Heart left ventricle (tissue), 16 donors: ENCODE data around the gene ARSI. TPM values are rescaled to one million over a fixed set of nuclear protein-coding genes. Genes with fewer than 3 reads are reported as not detected.
"Not testable (repeated sequence)": the region's sequence is repeated elsewhere in the genome, so short reads cannot be mapped to it uniquely, and the experiment has no call there.

ENCODE experiments used
- ATAC-seq, 4 donors: fragments of 200-7000 bp; cut with Tn5 transposase; one replicate each; pipeline ENCODE4 v1.9.1; 2020 to 2022; ENCODE audit warnings: moderate library complexity in 4 of 4, mild to moderate bottlenecking in 3 of 4, moderate number of reproducible peaks in 1 of 4
- DNase-seq, 5 donors: peaks; one replicate each; pipeline ENCODE4 v3.0.0-alpha.2; 2020
- H3K27ac ChIP-seq, 12 donors: fragments of 200-600 bp; sonication (generic) in 4 of 12; one replicate each; pipeline versions ENCODE4 v1.5.0 to v1.8.0; 2016 to 2022; ENCODE audit warnings: mild to moderate bottlenecking in 2 of 12
- H3K27me3 ChIP-seq, 9 donors: fragments of 200-600 bp; sonication (generic) in 2 of 9; one replicate each; pipeline versions ENCODE4 v1.5.1 to v1.8.0; 2016 to 2022; ENCODE audit warnings: mild to moderate bottlenecking in 3 of 9
- H3K36me3 ChIP-seq, 9 donors: fragments of 200-600 bp; sonication (generic) in 2 of 9; one replicate each; pipeline versions ENCODE4 v1.5.0 to v1.8.0; 2018 to 2022; ENCODE audit warnings: mild to moderate bottlenecking in 2 of 9
- H3K4me1 ChIP-seq, 12 donors: fragments of 200-600 bp; sonication (generic) in 4 of 12; one replicate each; pipeline versions ENCODE4 v1.5.0 to v1.8.0; 2016 to 2022; ENCODE audit warnings: mild to moderate bottlenecking in 3 of 12
- H3K4me3 ChIP-seq, 12 donors: fragments of 200-600 bp; sonication (generic) in 4 of 12; one replicate each; pipeline versions ENCODE4 v1.5.0 to v1.8.0; 2017 to 2022; ENCODE audit warnings: mild to moderate bottlenecking in 9 of 12, moderate library complexity in 4 of 12
- H3K9me3 ChIP-seq, 12 donors: fragments of 200-600 bp; sonication (generic) in 4 of 12; one replicate each; pipeline versions ENCODE4 v1.5.0 to v1.8.0; 2016 to 2022; ENCODE audit warnings: mild to moderate bottlenecking in 1 of 12
- POLR2A ChIP-seq, 2 donors: fragments of 450-650 bp; IDR thresholded peaks; one replicate each; pipeline ENCODE4 v1.6.1; 2017; ENCODE audit warnings: antibody characterized with exemption in 2 of 2, mild to moderate bottlenecking in 2 of 2, moderate library complexity in 2 of 2
- WGBS, 4 donors: extraction: QIAGEN DNeasy Blood & Tissue Kit in 2 of 4; methylation state at CpG; one replicate each; pipeline versions ENCODE4 v1.1.5 to v1.1.7; 2013 to 2018; 5-methylcytosine and 5-hydroxymethylcytosine counted together
- intact Hi-C, 10 donors: fragments of 100-400 bp; cut with DNase I; formaldehyde crosslinking; loops; one replicate each; pipeline versions ENCODE4 v1.11.1 to v1.14.2; 2022
- polyA plus RNA-seq, 2 donors: library from polyadenylated mRNA; stranded (reverse); fragments of 200-250 nt; gene quantifications; one replicate each; pipeline ENCODE4 v1.2.3, GENCODE V29; 2013
- total RNA-seq, 9 donors: library from RNA; depleted of rRNA in 2 of 9; stranded (reverse); fragments of >200 nt in 2 of 9; fragmentation: NEBNext Ultra II Directional in 3 of 9; extraction: Animal tissue kit (Norgen Biotek cat#: 25700) in 3 of 9; gene quantifications; one replicate each; pipeline versions ENCODE4 v1.1.0 to v1.2.4, GENCODE V29; 2016 to 2023
- TF ChIP-seq, protein P1 (sequence below), 12 donors: fragments of 200-600 bp; sonication (generic) in 4 of 12; IDR thresholded peaks; one replicate each; pipeline versions ENCODE4 v1.5.0 to v1.8.0; 2018 to 2022; ENCODE audit warnings: antibody characterized with exemption in 12 of 12, mild to moderate bottlenecking in 5 of 12
- donor health status: ischemic (EF 13 %, LVEDD 7.1; RV severe dilation, severe dysfunction).
- donor health status: healthy with polysubstance abuse.
- donor health status: DM: no; HTN: yes; CAD: no.
- donor health status: DM: no; HTN: no; CAD: no.
- donor health status: ischemic (EF 25% LVEDD 6.9; RV normal size, moderate dysfunction).
- donor health status: ischemic (EF 25% LVEDD 5.7; RV mildly dilated, moderate dysfunction).
- donor health status: healthy.
- donor health status: DM: yes; HTN: yes; CAD: no.
- donor health status: ischemic (EF 35%, LVEDD 5.7; RV mildly dilated, moderate dysfunction).
- donor health status: nonischemic (EF 11% LVEDD 7.7; RV severe dilation, severe dysfunction).
- donor health status: DM: yes; HTN: yes; CAD: no.
- donor health status: PGD.
- donor health status: ischemic (EF 29% LVEDD 5.4; RV normal size, mild dysfunction).
- donor health status: nonischemic (EF 23%, LVEDD 6.1; RV moderate dilation, normal function).

ARSI gene
- total and polyA plus RNA-seq, 11 donors: 0.12 to 0.95 (median 0.42) TPM; not detected in 3

GRCh38 chr5:150248946-150249345 is 53.8 kb downstream of the ARSI start:
- WGBS, 4 donors: 85 to 93% (median 90%) methylated on average over 3 of the region's 3 CpGs
- Histone ChIP-seq H3K9me3 (no peaks in the 10 kb centered on the region), H3K4me3 (no peak overlapping the region), H3K27ac (no peak overlapping the region), H3K27me3 (no peaks in the 10 kb centered on the region), H3K36me3 (no peaks in the 10 kb centered on the region), H3K4me1 (peaks cover 0 to 29% (median 7%) of the 10 kb centered on the region in 12 donors)
- TF ChIP-seq, protein P1, sequence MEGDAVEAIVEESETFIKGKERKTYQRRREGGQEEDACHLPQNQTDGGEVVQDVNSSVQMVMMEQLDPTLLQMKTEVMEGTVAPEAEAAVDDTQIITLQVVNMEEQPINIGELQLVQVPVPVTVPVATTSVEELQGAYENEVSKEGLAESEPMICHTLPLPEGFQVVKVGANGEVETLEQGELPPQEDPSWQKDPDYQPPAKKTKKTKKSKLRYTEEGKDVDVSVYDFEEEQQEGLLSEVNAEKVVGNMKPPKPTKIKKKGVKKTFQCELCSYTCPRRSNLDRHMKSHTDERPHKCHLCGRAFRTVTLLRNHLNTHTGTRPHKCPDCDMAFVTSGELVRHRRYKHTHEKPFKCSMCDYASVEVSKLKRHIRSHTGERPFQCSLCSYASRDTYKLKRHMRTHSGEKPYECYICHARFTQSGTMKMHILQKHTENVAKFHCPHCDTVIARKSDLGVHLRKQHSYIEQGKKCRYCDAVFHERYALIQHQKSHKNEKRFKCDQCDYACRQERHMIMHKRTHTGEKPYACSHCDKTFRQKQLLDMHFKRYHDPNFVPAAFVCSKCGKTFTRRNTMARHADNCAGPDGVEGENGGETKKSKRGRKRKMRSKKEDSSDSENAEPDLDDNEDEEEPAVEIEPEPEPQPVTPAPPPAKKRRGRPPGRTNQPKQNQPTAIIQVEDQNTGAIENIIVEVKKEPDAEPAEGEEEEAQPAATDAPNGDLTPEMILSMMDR (IDR thresholded peaks at IDR 0.05): no peak
- no peak for TF ChIP-seq POLR2A (IDR thresholded peaks at IDR 0.05)
- intact Hi-C loops: loop anchor here in 1 of 10 donors (10.0 kb wide), 1 partner anchor 106 kb away; the partner anchor contains the start of gene TCOF1
- ATAC-seq (no peak), DNase-seq (peak in 1 of 5 donors; percentile 26)

DNA sequence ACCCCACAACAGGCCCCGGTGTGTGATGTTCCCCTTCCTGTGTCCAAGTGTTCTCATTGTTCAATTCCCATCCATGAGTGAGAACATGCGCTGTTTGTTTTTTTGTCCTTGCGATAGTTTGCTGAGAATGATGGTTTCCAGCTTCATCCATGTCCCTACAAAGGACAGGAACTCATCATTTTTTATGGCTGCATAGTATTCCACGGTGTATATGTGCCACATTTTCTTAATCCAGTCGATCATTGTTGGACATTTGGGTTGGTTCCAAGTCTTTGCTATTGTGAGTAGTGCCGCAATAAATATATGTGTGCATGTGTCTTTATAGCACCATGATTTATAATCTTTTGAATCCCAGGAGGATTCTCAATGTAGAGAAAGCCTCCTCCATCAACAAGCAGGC is 54.2 kb downstream of the ARSI start:
- H3K36me3 ChIP-seq, DNase-seq, H3K27me3 ChIP-seq, H3K27ac ChIP-seq, H3K9me3 ChIP-seq, ATAC-seq, H3K4me3 ChIP-seq: not testable (repeated sequence)
- WGBS, 4 donors: 90 to 94% (median 92%) methylated on average over 6 of the region's 6 CpGs
- H3K4me1 ChIP-seq: peaks cover 0 to 32% (median 7%) of the 10 kb centered on the region in 12 donors
- intact Hi-C loops: loop anchor here in 1 of 10 donors (10.0 kb wide), 1 partner anchor 106 kb away; the partner anchor contains the start of gene TCOF1

DNA sequence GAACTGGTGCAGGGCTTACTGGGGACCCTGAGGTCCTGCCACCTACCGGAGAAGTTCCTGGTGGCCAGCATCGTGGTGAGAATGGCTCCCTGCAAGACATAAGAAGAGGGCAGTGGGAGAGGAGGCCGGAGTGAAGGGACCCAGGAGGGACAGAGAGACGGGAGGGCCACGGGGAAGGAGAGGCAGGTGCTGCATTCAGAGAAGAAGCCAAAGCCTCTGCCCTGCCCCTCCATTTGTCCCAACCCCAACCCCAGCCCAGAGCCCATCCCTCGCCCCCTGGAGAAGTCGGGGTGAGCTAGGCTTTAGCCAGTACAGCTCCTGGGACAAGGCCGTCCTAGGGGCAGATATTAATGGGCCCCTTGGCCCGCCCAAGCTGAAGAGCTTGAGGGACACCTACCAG is 55.0 kb downstream of the ARSI start:
- Histone ChIP-seq H3K4me1 (peaks cover 0 to 32% (median 7%) of the 10 kb centered on the region in 12 donors), H3K36me3 (no peaks in the 10 kb centered on the region), H3K27ac (no peak overlapping the region), H3K27me3 (no peaks in the 10 kb centered on the region), H3K4me3 (no peak overlapping the region), H3K9me3 (no peaks in the 10 kb centered on the region)
- intact Hi-C loops: loop anchor here in 1 of 10 donors (10.0 kb wide), 1 partner anchor 107 kb away; the partner anchor contains the start of gene TCOF1
- ATAC-seq: no peak
- no peak for DNase-seq
- WGBS, 4 donors: 82 to 96% (median 94%) methylated on average over 8 to 9 of the region's 9 CpGs
- no peak for TF ChIP-seq POLR2A (IDR thresholded peaks at IDR 0.05)
- TF ChIP-seq, protein P1 (IDR thresholded peaks at IDR 0.05): no peak

- TF ChIP-seq, protein P1 (IDR thresholded peaks at IDR 0.05): no peak
- no peak for TF ChIP-seq POLR2A (IDR thresholded peaks at IDR 0.05)
Measured at GRCh38 chr5:150246835-150247234, 55.9 kb downstream of the ARSI start.

GRCh38 chr5:150246429-150246828 is 56.3 kb downstream of the ARSI start:
- no peaks in the 10 kb centered on the region for H3K36me3 ChIP-seq
- peak overlapping the region in 1 of 12 donors; percentile 82 for H3K27ac ChIP-seq
- no peaks in the 10 kb centered on the region for H3K9me3 ChIP-seq
- no peaks in the 10 kb centered on the region for H3K27me3 ChIP-seq
- DNase-seq (no peak), ATAC-seq (no peak)
- no peak overlapping the region for H3K4me3 ChIP-seq
- TF ChIP-seq POLR2A (IDR thresholded peaks at IDR 0.05): no peak
- TF ChIP-seq, protein P1 (IDR thresholded peaks at IDR 0.05): no peak
- intact Hi-C loops: loop anchor here in 1 of 10 donors (10.0 kb wide), 1 partner anchor 108 kb away; the partner anchor contains the start of gene TCOF1
- H3K4me1 ChIP-seq: peaks cover 0 to 32% (median 7%) of the 10 kb centered on the region in 12 donors
- WGBS, 4 donors: 77 to 89% (median 88%) methylated on average over 5 of the region's 5 CpGs

More at GRCh38 chr5:150246835-150247234, 55.9 kb downstream of the ARSI start:
- no peak overlapping the region for H3K27ac ChIP-seq
- no peak for DNase-seq
- H3K9me3 ChIP-seq: no peaks in the 10 kb centered on the region
- WGBS, 4 donors: 34 to 64% (median 48%) methylated on average over 2 to 5 of the region's 5 CpGs
- H3K36me3 ChIP-seq: no peaks in the 10 kb centered on the region
- H3K4me1 ChIP-seq: peaks cover 0 to 32% (median 7%) of the 10 kb centered on the region in 12 donors
- intact Hi-C loops: loop anchor here in 1 of 10 donors (10.0 kb wide), 1 partner anchor 108 kb away; the partner anchor contains the start of gene TCOF1
- no peak overlapping the region for H3K4me3 ChIP-seq
- H3K27me3 ChIP-seq: no peaks in the 10 kb centered on the region
- ATAC-seq: no peak
